ENCODE results near the gene TCF4. TPM values are rescaled to one million over a fixed set of nuclear protein-coding genes. Genes with fewer than 3 reads are reported as not detected.

Gene TCF4
- total and polyA plus RNA-seq, 2 of the 13 experiments (the other 11 are each of a cell fraction or from before 2014, with no cell fraction given): not detected

DNA sequence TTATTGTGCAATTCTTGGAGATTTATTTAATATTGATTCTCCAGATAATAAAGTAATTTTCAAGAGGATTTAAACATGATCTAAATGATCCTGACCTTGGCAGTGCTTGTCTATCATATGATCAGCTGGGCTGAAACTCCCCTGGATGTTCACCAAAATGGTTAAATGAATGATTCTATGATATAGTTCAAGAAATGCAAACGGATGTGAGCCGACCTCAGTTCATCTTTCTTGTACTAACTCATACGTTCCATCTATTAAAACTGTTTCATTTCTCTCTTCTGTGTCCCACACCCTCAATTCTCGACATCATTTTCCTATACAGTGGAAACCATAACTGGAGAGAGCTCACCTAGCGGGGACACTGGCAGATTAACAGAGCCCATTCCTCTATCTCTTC is 347.0 kb downstream of the TCF4 start:
- ChIA-PET POLR2A (no interaction called here), CTCF (ENCODE audit: low intra/inter-chr PET ratio, low total read pairs) (no interaction called here)
- WGBS (ENCODE audit: low lambda C conversion rate): 3% methylated on average over 5 of the region's 5 CpGs
- Histone ChIP-seq H3K27ac (ENCODE audit: extremely low read length, insufficient read depth, low read length) (no peak overlapping the region), H3K79me2 (ENCODE audit: insufficient read depth, low read length) (no peaks in the 10 kb centered on the region), H3K9me3 (ENCODE audit: low read length) (no peaks in the 10 kb centered on the region), H3K27me3 (ENCODE audit: control insufficient read depth in 1 of 2, insufficient read depth in 2 of 2, low read length in 2 of 2) (no peaks in the 10 kb centered on the region), H4K20me1 (ENCODE audit: insufficient read depth, low read length) (no peaks in the 10 kb centered on the region), H3K4me2 (ENCODE audit: low read depth, low read length) (no peak overlapping the region), H3K4me3 (replicated peaks in 1 of 3; ENCODE audit: insufficient read depth in 1 of 3, low read depth in 2 of 3, low read length in 3 of 3) (no peak overlapping the region), H2AFZ (ENCODE audit: low read length) (no peak overlapping the region), H3K36me3 (replicated peaks in 1 of 2; ENCODE audit: control insufficient read depth in 1 of 2, insufficient read depth in 2 of 2, low read length in 2 of 2) (no peaks in the 10 kb centered on the region), H3K4me1 (ENCODE audit: insufficient read depth, low read length) (no peaks in the 10 kb centered on the region), H3K9ac (ENCODE audit: insufficient read depth, low read depth, low read length) (no peak overlapping the region)
- intact Hi-C loops (cut with micrococcal nuclease; ENCODE audit: unreplicated experiment): no loop called here
- TF ChIP-seq, protein P1, sequence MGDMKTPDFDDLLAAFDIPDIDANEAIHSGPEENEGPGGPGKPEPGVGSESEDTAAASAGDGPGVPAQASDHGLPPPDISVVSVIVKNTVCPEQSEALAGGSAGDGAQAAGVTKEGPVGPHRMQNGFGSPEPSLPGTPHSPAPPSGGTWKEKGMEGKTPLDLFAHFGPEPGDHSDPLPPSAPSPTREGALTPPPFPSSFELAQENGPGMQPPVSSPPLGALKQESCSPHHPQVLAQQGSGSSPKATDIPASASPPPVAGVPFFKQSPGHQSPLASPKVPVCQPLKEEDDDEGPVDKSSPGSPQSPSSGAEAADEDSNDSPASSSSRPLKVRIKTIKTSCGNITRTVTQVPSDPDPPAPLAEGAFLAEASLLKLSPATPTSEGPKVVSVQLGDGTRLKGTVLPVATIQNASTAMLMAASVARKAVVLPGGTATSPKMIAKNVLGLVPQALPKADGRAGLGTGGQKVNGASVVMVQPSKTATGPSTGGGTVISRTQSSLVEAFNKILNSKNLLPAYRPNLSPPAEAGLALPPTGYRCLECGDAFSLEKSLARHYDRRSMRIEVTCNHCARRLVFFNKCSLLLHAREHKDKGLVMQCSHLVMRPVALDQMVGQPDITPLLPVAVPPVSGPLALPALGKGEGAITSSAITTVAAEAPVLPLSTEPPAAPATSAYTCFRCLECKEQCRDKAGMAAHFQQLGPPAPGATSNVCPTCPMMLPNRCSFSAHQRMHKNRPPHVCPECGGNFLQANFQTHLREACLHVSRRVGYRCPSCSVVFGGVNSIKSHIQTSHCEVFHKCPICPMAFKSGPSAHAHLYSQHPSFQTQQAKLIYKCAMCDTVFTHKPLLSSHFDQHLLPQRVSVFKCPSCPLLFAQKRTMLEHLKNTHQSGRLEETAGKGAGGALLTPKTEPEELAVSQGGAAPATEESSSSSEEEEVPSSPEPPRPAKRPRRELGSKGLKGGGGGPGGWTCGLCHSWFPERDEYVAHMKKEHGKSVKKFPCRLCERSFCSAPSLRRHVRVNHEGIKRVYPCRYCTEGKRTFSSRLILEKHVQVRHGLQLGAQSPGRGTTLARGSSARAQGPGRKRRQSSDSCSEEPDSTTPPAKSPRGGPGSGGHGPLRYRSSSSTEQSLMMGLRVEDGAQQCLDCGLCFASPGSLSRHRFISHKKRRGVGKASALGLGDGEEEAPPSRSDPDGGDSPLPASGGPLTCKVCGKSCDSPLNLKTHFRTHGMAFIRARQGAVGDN (CRISPR knock-in tag; IDR thresholded peaks at IDR 0.05): no peak
- TF ChIP-seq YY1 (IDR thresholded peaks at IDR 0.05; ENCODE audit: insufficient read depth, insufficient replicate concordance, low read depth, low read length): no peak
- TF ChIP-seq, protein P2, sequence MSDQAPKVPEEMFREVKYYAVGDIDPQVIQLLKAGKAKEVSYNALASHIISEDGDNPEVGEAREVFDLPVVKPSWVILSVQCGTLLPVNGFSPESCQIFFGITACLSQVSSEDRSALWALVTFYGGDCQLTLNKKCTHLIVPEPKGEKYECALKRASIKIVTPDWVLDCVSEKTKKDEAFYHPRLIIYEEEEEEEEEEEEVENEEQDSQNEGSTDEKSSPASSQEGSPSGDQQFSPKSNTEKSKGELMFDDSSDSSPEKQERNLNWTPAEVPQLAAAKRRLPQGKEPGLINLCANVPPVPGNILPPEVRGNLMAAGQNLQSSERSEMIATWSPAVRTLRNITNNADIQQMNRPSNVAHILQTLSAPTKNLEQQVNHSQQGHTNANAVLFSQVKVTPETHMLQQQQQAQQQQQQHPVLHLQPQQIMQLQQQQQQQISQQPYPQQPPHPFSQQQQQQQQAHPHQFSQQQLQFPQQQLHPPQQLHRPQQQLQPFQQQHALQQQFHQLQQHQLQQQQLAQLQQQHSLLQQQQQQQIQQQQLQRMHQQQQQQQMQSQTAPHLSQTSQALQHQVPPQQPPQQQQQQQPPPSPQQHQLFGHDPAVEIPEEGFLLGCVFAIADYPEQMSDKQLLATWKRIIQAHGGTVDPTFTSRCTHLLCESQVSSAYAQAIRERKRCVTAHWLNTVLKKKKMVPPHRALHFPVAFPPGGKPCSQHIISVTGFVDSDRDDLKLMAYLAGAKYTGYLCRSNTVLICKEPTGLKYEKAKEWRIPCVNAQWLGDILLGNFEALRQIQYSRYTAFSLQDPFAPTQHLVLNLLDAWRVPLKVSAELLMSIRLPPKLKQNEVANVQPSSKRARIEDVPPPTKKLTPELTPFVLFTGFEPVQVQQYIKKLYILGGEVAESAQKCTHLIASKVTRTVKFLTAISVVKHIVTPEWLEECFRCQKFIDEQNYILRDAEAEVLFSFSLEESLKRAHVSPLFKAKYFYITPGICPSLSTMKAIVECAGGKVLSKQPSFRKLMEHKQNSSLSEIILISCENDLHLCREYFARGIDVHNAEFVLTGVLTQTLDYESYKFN (CRISPR knock-in tag; conservative IDR thresholded peaks at IDR 0.05): no peak
- TF ChIP-seq, protein P3, sequence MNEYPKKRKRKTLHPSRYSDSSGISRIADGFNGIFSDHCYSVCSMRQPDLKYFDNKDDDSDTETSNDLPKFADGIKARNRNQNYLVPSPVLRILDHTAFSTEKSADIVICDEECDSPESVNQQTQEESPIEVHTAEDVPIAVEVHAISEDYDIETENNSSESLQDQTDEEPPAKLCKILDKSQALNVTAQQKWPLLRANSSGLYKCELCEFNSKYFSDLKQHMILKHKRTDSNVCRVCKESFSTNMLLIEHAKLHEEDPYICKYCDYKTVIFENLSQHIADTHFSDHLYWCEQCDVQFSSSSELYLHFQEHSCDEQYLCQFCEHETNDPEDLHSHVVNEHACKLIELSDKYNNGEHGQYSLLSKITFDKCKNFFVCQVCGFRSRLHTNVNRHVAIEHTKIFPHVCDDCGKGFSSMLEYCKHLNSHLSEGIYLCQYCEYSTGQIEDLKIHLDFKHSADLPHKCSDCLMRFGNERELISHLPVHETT (CRISPR knock-in tag; conservative IDR thresholded peaks at IDR 0.05): no peak
- TF ChIP-seq, protein P4, sequence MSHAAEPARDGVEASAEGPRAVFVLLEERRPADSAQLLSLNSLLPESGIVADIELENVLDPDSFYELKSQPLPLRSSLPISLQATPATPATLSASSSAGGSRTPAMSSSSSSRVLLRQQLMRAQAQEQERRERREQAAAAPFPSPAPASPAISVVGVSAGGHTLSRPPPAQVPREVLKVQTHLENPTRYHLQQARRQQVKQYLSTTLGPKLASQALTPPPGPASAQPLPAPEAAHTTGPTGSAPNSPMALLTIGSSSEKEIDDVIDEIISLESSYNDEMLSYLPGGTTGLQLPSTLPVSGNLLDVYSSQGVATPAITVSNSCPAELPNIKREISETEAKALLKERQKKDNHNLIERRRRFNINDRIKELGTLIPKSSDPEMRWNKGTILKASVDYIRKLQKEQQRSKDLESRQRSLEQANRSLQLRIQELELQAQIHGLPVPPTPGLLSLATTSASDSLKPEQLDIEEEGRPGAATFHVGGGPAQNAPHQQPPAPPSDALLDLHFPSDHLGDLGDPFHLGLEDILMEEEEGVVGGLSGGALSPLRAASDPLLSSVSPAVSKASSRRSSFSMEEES (CRISPR knock-in tag; IDR thresholded peaks at IDR 0.05): no peak
- BruUV-seq (replicated peaks): no TSS peak
- no peak for ATAC-seq
- DNase-seq (ENCODE audit: low spot score): no peak
- in situ Hi-C loops (cut with HindIII; ENCODE audit: extremely low pct_ligation_motif_present, low pct_unique_long_range_greater_than_20kb): no loop called here
- FAIRE-seq: no peak

Data from HepG2 (cell line).